ENCODE measurements around the gene GRID1.

GRCh38 chr10:86162036-86162435, 204.6 kb downstream of the GRID1 start:
- no peak for TF ChIP-seq SMC3 (IDR thresholded peaks at IDR 0.05; ENCODE audit: low read depth, low read length)
- no peak for TF ChIP-seq NRF1 (IDR thresholded peaks at IDR 0.05; ENCODE audit: low read depth, low read length)
- TF ChIP-seq, protein P1, sequence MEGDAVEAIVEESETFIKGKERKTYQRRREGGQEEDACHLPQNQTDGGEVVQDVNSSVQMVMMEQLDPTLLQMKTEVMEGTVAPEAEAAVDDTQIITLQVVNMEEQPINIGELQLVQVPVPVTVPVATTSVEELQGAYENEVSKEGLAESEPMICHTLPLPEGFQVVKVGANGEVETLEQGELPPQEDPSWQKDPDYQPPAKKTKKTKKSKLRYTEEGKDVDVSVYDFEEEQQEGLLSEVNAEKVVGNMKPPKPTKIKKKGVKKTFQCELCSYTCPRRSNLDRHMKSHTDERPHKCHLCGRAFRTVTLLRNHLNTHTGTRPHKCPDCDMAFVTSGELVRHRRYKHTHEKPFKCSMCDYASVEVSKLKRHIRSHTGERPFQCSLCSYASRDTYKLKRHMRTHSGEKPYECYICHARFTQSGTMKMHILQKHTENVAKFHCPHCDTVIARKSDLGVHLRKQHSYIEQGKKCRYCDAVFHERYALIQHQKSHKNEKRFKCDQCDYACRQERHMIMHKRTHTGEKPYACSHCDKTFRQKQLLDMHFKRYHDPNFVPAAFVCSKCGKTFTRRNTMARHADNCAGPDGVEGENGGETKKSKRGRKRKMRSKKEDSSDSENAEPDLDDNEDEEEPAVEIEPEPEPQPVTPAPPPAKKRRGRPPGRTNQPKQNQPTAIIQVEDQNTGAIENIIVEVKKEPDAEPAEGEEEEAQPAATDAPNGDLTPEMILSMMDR (IDR thresholded peaks at IDR 0.05) = no peak
- no peak for TF ChIP-seq TCF12 (IDR thresholded peaks at IDR 0.05)
- no peak for TF ChIP-seq EZH2phosphoT487 (IDR thresholded peaks at IDR 0.05; ENCODE audit: borderline replicate concordance, low read depth)
- TF ChIP-seq ELF1 (IDR thresholded peaks at IDR 0.05) = no peak
- TF ChIP-seq, protein P2, sequence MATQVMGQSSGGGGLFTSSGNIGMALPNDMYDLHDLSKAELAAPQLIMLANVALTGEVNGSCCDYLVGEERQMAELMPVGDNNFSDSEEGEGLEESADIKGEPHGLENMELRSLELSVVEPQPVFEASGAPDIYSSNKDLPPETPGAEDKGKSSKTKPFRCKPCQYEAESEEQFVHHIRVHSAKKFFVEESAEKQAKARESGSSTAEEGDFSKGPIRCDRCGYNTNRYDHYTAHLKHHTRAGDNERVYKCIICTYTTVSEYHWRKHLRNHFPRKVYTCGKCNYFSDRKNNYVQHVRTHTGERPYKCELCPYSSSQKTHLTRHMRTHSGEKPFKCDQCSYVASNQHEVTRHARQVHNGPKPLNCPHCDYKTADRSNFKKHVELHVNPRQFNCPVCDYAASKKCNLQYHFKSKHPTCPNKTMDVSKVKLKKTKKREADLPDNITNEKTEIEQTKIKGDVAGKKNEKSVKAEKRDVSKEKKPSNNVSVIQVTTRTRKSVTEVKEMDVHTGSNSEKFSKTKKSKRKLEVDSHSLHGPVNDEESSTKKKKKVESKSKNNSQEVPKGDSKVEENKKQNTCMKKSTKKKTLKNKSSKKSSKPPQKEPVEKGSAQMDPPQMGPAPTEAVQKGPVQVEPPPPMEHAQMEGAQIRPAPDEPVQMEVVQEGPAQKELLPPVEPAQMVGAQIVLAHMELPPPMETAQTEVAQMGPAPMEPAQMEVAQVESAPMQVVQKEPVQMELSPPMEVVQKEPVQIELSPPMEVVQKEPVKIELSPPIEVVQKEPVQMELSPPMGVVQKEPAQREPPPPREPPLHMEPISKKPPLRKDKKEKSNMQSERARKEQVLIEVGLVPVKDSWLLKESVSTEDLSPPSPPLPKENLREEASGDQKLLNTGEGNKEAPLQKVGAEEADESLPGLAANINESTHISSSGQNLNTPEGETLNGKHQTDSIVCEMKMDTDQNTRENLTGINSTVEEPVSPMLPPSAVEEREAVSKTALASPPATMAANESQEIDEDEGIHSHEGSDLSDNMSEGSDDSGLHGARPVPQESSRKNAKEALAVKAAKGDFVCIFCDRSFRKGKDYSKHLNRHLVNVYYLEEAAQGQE (IDR thresholded peaks at IDR 0.05; ENCODE audit: low read depth, low read length) = no peak
